SU-DHL-6 (cell line): ENCODE measurements around the gene DYSF.

Experiments used
- H2AFZ ChIP-seq: fragments of 200-600 bp; sonication (generic); 2 replicates; pipeline ENCODE4 v1.6.1; 2014; ENCODE audit warnings: low read depth, mild to moderate bottlenecking, moderate library complexity, mixed read lengths, antibody characterized with exemption, low read length; ENCODE audit not compliant: severe bottlenecking
- H3F3A ChIP-seq: fragments of 200-600 bp; shearing (Covaris generic); 2 replicates; pipeline ENCODE4 v1.6.0; 2016; ENCODE audit warnings: antibody characterized with exemption, mild to moderate bottlenecking; ENCODE audit not compliant: insufficient read depth
- H3K27ac ChIP-seq: fragments of 200-600 bp; sonication (generic); 2 replicates; pipeline ENCODE4 v1.5.1; 2016; ENCODE audit warnings: low read depth, mild to moderate bottlenecking, low read length, moderate library complexity, mixed read lengths
- H3K27me3 ChIP-seq: fragments of 200-600 bp; sonication (generic), shearing (Covaris generic); 2 replicates; pipeline ENCODE4 v1.6.0; 2014; ENCODE audit warnings: mild to moderate bottlenecking, low read length
- H3K36me3 ChIP-seq: fragments of 200-600 bp; sonication (generic); 2 replicates; pipeline ENCODE4 v1.6.1; 2014; ENCODE audit warnings: mild to moderate bottlenecking, low read length, mixed read lengths
- H3K4me2 ChIP-seq: fragments of 300-600, 200-600 bp; shearing (Covaris generic), sonication (generic); 2 replicates; pipeline ENCODE4 v1.6.0; 2014; ENCODE audit warnings: low read length, low read depth, mild to moderate bottlenecking; ENCODE audit not compliant: poor library complexity, severe bottlenecking
- H3K4me3 ChIP-seq: fragments of 200-600 bp; sonication (generic); 2 replicates; pipeline ENCODE4 v1.5.1; 2014; ENCODE audit warnings: antibody characterized with exemption, low read length, mild to moderate bottlenecking, mixed read lengths; ENCODE audit not compliant: insufficient read depth, poor library complexity, severe bottlenecking
- H3K79me2 ChIP-seq: fragments of 200-600 bp; sonication (generic); 2 replicates; pipeline ENCODE4 v1.6.1; 2014; ENCODE audit warnings: mild to moderate bottlenecking, low read length, moderate library complexity; ENCODE audit not compliant: insufficient read depth
- H3K9ac ChIP-seq: fragments of 200-600 bp; sonication (generic); 2 replicates; pipeline ENCODE4 v1.7.0; 2014; ENCODE audit warnings: mild to moderate bottlenecking, low read length
- H3K9me2 ChIP-seq: fragments of 200-600 bp; sonication (generic); replicated peaks from 2 replicates; pipeline ENCODE4 v1.6.1; 2014; ENCODE audit warnings: low read length; ENCODE audit not compliant: insufficient read depth
- H3K9me3 ChIP-seq: fragments of 200-600 bp; sonication (generic); 2 replicates; pipeline ENCODE4 v1.6.1; 2014; ENCODE audit warnings: low read length, mixed read lengths; ENCODE audit not compliant: insufficient read depth
- H4K20me1 ChIP-seq: fragments of 200-600 bp; sonication (generic); 2 replicates; pipeline ENCODE4 v1.6.1; 2014; ENCODE audit warnings: low read depth, mild to moderate bottlenecking, antibody characterized with exemption, low read length, moderate library complexity, mixed read lengths
- EZH2phosphoT487 ChIP-seq: fragments of 200-600 bp; sonication (generic), shearing (Covaris generic); conservative IDR thresholded peaks from 2 replicates; pipeline ENCODE4 v1.6.1; 2018; ENCODE audit warnings: mild to moderate bottlenecking, antibody characterized with exemption, low read length, moderate library complexity, mixed read lengths
- TF ChIP-seq, protein P1 (sequence below): fragments of 200-600 bp; sonication (generic); IDR thresholded peaks from one replicate; pipeline ENCODE4 v1.5.1; 2017; ENCODE audit warnings: antibody characterized with exemption, mild to moderate bottlenecking, low read length, moderate library complexity; ENCODE audit not compliant: insufficient read depth, poor library complexity, severe bottlenecking

DYSF gene

GRCh38 chr2:71605781-71606241, 152.4 kb downstream of the DYSF start:
- Histone ChIP-seq H3K4me2 (no peak overlapping the region), H3K36me3 (no peaks in the 10 kb centered on the region), H3F3A (no peaks in the 10 kb centered on the region), H3K27me3 (no peaks in the 10 kb centered on the region), H3K79me2 (no peaks in the 10 kb centered on the region), H3K9me2 (no peaks in the 10 kb centered on the region), H4K20me1 (no peaks in the 10 kb centered on the region), H3K27ac (no peak overlapping the region), H2AFZ (no peak overlapping the region), H3K4me3 (no peak overlapping the region), H3K9ac (no peak overlapping the region), H3K9me3 (no peaks in the 10 kb centered on the region)
- TF ChIP-seq, protein P1, sequence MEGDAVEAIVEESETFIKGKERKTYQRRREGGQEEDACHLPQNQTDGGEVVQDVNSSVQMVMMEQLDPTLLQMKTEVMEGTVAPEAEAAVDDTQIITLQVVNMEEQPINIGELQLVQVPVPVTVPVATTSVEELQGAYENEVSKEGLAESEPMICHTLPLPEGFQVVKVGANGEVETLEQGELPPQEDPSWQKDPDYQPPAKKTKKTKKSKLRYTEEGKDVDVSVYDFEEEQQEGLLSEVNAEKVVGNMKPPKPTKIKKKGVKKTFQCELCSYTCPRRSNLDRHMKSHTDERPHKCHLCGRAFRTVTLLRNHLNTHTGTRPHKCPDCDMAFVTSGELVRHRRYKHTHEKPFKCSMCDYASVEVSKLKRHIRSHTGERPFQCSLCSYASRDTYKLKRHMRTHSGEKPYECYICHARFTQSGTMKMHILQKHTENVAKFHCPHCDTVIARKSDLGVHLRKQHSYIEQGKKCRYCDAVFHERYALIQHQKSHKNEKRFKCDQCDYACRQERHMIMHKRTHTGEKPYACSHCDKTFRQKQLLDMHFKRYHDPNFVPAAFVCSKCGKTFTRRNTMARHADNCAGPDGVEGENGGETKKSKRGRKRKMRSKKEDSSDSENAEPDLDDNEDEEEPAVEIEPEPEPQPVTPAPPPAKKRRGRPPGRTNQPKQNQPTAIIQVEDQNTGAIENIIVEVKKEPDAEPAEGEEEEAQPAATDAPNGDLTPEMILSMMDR: no peak
- no peak for TF ChIP-seq EZH2phosphoT487

DNA sequence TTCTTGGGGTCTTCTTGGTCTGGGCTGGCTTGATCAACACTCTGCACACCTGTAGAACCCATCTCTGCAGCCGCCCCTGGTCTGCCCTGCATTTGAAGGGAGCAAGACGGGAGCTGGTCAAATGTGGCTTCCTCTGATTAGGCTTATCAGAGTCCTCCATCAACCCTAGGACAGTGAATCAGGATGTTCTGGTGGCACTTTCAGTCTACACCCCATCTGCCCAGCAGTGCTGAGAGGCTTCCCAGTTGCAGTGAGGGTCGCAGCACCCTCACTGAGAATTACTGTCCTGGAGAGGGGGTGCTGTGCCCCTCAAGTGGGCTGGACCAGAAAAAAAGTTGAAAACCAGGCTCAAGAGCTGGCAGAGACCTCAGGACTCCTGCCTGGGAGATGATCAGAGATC, 152.9 kb downstream of the DYSF start:
- H3K27me3 ChIP-seq: no peaks in the 10 kb centered on the region

DNA sequence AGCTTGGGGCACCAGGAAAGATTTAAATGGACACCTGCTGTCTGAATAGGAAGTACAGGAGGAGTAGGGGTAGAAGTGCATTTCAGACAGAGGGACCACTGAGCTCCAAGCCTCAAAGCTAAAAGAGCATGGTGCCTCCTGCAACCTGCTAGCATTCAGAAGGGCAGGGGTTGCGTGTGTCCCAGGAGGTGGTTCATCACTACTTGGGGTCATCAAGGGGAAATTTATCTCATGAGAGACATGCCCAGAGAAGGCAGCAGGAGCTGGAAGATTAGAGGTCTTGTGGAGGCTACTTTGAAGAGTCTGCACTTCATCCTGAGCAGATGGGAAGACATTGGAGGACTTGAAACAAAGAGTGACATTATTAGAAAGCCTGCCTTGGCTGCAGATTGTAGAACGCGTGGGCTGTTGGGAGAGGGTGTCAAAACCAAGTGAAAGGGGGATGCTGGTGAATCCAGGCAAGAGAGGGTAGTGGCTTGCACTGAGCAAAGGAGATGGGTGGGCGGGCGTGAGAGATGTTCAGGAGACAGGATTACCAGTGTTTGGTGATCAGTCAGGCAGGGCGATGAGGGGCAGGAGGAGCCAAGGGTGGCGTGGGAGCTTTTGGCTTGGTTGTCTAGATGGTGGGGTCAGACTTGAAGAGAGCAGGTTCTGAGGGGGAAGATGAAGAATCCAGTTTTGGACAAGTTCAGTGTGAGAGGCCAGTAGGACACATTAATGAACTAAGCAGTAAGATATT, 154.0 kb downstream of the DYSF start:
- H3K4me3 ChIP-seq: no peak overlapping the region
- no peak overlapping the region for H3K4me2 ChIP-seq
- no peak overlapping the region for H3K27ac ChIP-seq
- no peaks in the 10 kb centered on the region for H3K9me2 ChIP-seq
- TF ChIP-seq EZH2phosphoT487: no peak
- TF ChIP-seq, protein P1: no peak
- no peaks in the 10 kb centered on the region for H3K36me3 ChIP-seq
- H3K9ac ChIP-seq: no peak overlapping the region
- no peaks in the 10 kb centered on the region for H4K20me1 ChIP-seq
- no peaks in the 10 kb centered on the region for H3K27me3 ChIP-seq
- H2AFZ ChIP-seq: no peak overlapping the region
- no peaks in the 10 kb centered on the region for H3K9me3 ChIP-seq
- H3F3A ChIP-seq: no peaks in the 10 kb centered on the region
- H3K79me2 ChIP-seq: no peaks in the 10 kb centered on the region

More for the DNA sequence above, 152.9 kb downstream of the DYSF start:
- TF ChIP-seq, protein P1: no peak
- TF ChIP-seq EZH2phosphoT487: no peak
- Histone ChIP-seq H3K9me2 (no peaks in the 10 kb centered on the region), H3K27ac (no peak overlapping the region), H3F3A (no peaks in the 10 kb centered on the region), H3K79me2 (no peaks in the 10 kb centered on the region), H2AFZ (no peak overlapping the region), H4K20me1 (no peaks in the 10 kb centered on the region), H3K4me2 (no peak overlapping the region), H3K9ac (no peak overlapping the region), H3K36me3 (no peaks in the 10 kb centered on the region), H3K4me3 (no peak overlapping the region), H3K9me3 (no peaks in the 10 kb centered on the region)
